GM12878 (cell line): ENCODE data around the gene DAB2IP. TPM values are rescaled to one million over a fixed set of nuclear protein-coding genes. Genes with fewer than 3 reads are reported as not detected.

Experiments used
- ATAC-seq: fragments of 200-7000 bp; cut with Tn5 transposase; 3 replicates; pipeline ENCODE4 v1.9.1; 2020; ENCODE audit warnings: mild to moderate bottlenecking, moderate library complexity
- BruUV-seq: library from RNA; stranded (reverse); fragments of 400-500 nt; replicated peaks from 2 replicates; lab custom pipeline; 2021; lab: Mats Ljungman, UMichigan
- CTCF ChIA-PET: fragments of 300-600 bp; sonication (Branson Sonifier 250); formaldehyde crosslinking; extraction: SDS; loops from one replicate; lab custom pipeline; 2021; ENCODE audit warnings: inconsistent platforms; lab: Yijun Ruan, JAX
- POLR2A ChIA-PET: fragments of 350-600 bp; formaldehyde crosslinking; extraction: SDS; loops from one replicate; lab custom pipeline; 2021; ENCODE audit warnings: inconsistent platforms; lab: Charles Lee
- RAD21 ChIA-PET: fragments of 300-600 bp; sonication (Branson Sonifier 250); formaldehyde crosslinking; loops from one replicate; lab custom pipeline; 2023; ENCODE audit warnings: antibody characterized with exemption; ENCODE audit not compliant: unreplicated experiment; lab: Charles Lee
- SMC1A ChIA-PET: fragments of 300-600 bp; sonication (Branson Sonifier 250); formaldehyde crosslinking; loops from one replicate; lab custom pipeline; 2023; ENCODE audit not compliant: unreplicated experiment, uncharacterized antibody; lab: Charles Lee
- DNase-seq: peaks from one replicate; pipeline ENCODE4 v3.0.0-alpha.2; 2011; ENCODE audit warnings: low read depth, low spot score
- FAIRE-seq: peaks from 3 replicates; lab custom pipeline; 2011; peaks lifted over from hg19 to GRCh38; lab: Jason Lieb, UNC
- H2AFZ ChIP-seq: 2 replicates; pipeline ENCODE4 v1.6.0; 2011; ENCODE audit warnings: low read depth, low read length, control low read depth; ENCODE audit not compliant: control insufficient read depth
- H3K27ac ChIP-seq: 2 replicates; pipeline ENCODE4 v1.5.1; 2011; ENCODE audit warnings: control low read depth; ENCODE audit not compliant: control insufficient read depth, insufficient read depth
- H3K27me3 ChIP-seq, 2 experiments: replicated peaks in 1 of 2; 2 replicates each; pipeline versions ENCODE4 v1.6.0 to v1.6.1; 2011; ENCODE audit warnings: low read length in 1 of 2; ENCODE audit not compliant: control insufficient read depth in 2 of 2, insufficient read depth in 2 of 2
- H3K36me3 ChIP-seq, 2 experiments: 2 replicates each; pipeline ENCODE4 v1.5.1; 2011; ENCODE audit warnings: low read length in 1 of 2; ENCODE audit not compliant: control insufficient read depth in 2 of 2, insufficient read depth in 2 of 2
- H3K4me1 ChIP-seq: 2 replicates; pipeline ENCODE4 v1.6.1; 2011; ENCODE audit warnings: mild to moderate bottlenecking, low read length, moderate library complexity, mixed read lengths; ENCODE audit not compliant: control insufficient read depth, insufficient read depth
- H3K4me2 ChIP-seq: 2 replicates; pipeline ENCODE4 v1.6.0; 2011; ENCODE audit warnings: control low read depth; ENCODE audit not compliant: control insufficient read depth, insufficient read depth
- H3K4me3 ChIP-seq: fragments of 200-600 bp; sonication (generic); 2 replicates; pipeline ENCODE4 v1.5.1; 2016
- H3K79me2 ChIP-seq: 2 replicates; pipeline ENCODE4 v1.6.0; 2011; ENCODE audit warnings: low read length; ENCODE audit not compliant: control insufficient read depth, insufficient read depth
- H3K9ac ChIP-seq: 2 replicates; pipeline ENCODE4 v1.8.0; 2011; ENCODE audit warnings: low read length, control low read depth, mixed read lengths; ENCODE audit not compliant: control insufficient read depth, insufficient read depth
- H3K9me3 ChIP-seq: replicated peaks from 3 replicates; pipeline ENCODE4 v1.5.1; 2011; ENCODE audit warnings: mild to moderate bottlenecking, low read length; ENCODE audit not compliant: control insufficient read depth, insufficient read depth
- H4K20me1 ChIP-seq: 2 replicates; pipeline ENCODE4 v1.6.0; 2011; ENCODE audit not compliant: control insufficient read depth, insufficient read depth
- EP300 ChIP-seq, 2 experiments: fragments of 150-350 bp in 1 of 2; IDR thresholded peaks; 2 replicates each; pipeline ENCODE4 v1.6.1; 2011 to 2012; ENCODE audit warnings: low read depth in 2 of 2, low read length in 2 of 2, borderline replicate concordance in 1 of 2, improper control_type of control experiment in 1 of 2, inconsistent platforms in 1 of 2; ENCODE audit not compliant: control insufficient read depth in 1 of 2
- MEF2B ChIP-seq: fragments of 450-650 bp; IDR thresholded peaks from 2 replicates; pipeline ENCODE4 v1.6.1; 2018; ENCODE audit warnings: mild to moderate bottlenecking, moderate library complexity; ENCODE audit not compliant: partially characterized antibody, poor library complexity, severe bottlenecking
- NRF1 ChIP-seq: conservative IDR thresholded peaks from 2 replicates; pipeline ENCODE4 v1.6.1; 2011; ENCODE audit warnings: mild to moderate bottlenecking, low read depth, low read length, improper control_type of control experiment
- SUZ12 ChIP-seq: fragments of 200-600 bp; sonication (generic); IDR thresholded peaks from one replicate; pipeline ENCODE4 v1.6.1; 2018; ENCODE audit warnings: antibody characterized with exemption, mild to moderate bottlenecking; ENCODE audit not compliant: unreplicated experiment
- ZNF217 ChIP-seq: fragments of 450-650 bp; IDR thresholded peaks from 2 replicates; pipeline ENCODE4 v1.6.1; 2017; ENCODE audit warnings: antibody characterized with exemption, mild to moderate bottlenecking
- WGBS: methylation state at CpG from one replicate; pipeline ENCODE4 v1.1.6; 2016; ENCODE audit warnings: low lambda C conversion rate; ENCODE audit not compliant: insufficient replicate concordance, insufficient coverage; ENCODE audit errors: missing lambda C conversion rate; 5-methylcytosine and 5-hydroxymethylcytosine counted together
- in situ Hi-C: fragments of 300-500 bp; cut with MboI; formaldehyde crosslinking; loops from 9 replicates; pipeline ENCODE4 v1.14.3; 2018; ENCODE audit warnings: mixed read lengths
- intact Hi-C: fragments of 100-400 bp; cut with micrococcal nuclease; formaldehyde crosslinking; loops from one replicate; pipeline ENCODE4 v1.14.2; 2022; ENCODE audit not compliant: unreplicated experiment
- polyA plus RNA-seq, 11 experiments: library from polyadenylated mRNA; depleted of rRNA in 4 of 11; unstranded in 6 of 11; stranded (reverse) in 5 of 11; fragments of >200 nt; fragmentation: Nextera tagmentation in 4 of 11; fragmentation: Illumina TruSeq in 1 of 11; extraction: Ambion mirVana in 4 of 11; extraction: Trizol in 1 of 11; gene quantifications; 1 replicate in 1 of 11; 2 replicates in 10 of 11; pipeline versions ENCODE4 v1.2.1 to v1.2.3, GENCODE V29; 2011 to 2016; ENCODE audit warnings: inconsistent platforms in 2 of 11, missing spikeins in 2 of 11, low read depth in 1 of 11
- total RNA-seq, 4 experiments: library from RNA; depleted of rRNA in 3 of 4; stranded (reverse); fragments of >200 nt in 3 of 4; fragmentation: Illumina TruSeq in 1 of 4; extraction: Trizol in 1 of 4; gene quantifications; 2 replicates each; pipeline versions ENCODE4 v1.2.1 to v1.2.3, GENCODE V29; 2013 to 2021
- TF ChIP-seq, protein P1 (sequence below): fragments of 450-650 bp; IDR thresholded peaks from 2 replicates; pipeline ENCODE4 v1.6.1; 2017; ENCODE audit warnings: mild to moderate bottlenecking, moderate library complexity
- TF ChIP-seq, protein P2 (sequence below): fragments of 450-650 bp; formaldehyde crosslinking; IDR thresholded peaks from 2 replicates; pipeline ENCODE4 v1.4.0; 2022; ENCODE audit warnings: mild to moderate bottlenecking, moderate library complexity
- TF ChIP-seq, protein P3 (sequence below): fragments of 450-650 bp; IDR thresholded peaks from 2 replicates; pipeline ENCODE4 v1.6.1; 2018; ENCODE audit warnings: mild to moderate bottlenecking, low read depth, moderate library complexity; ENCODE audit not compliant: partially characterized antibody

Gene DAB2IP
- total and polyA plus RNA-seq, 10 of the 15 experiments (the other 5 are each of a cell fraction or from before 2014, with no cell fraction given): 0.03 to 0.38 (median 0.14) TPM; not detected in 6

DNA sequence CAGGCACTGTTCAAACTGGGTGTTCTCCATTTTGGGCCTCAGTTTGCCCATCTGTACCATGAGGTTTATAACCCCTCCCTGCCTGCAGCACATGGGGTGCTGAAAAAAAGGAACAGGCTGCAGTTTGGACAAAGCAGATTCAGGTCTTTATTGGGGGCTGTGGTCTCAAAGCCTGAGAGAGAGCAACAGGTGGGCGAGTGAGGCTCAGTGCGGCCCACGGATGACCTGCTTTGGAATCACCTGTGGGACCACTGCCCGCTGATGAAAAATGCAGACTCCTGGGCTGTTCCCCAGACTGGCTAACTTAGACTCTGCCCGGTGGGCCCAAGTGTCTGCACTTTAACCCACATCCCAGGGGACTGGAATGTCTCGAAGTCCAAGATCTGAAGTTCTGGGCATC is 11.8 kb upstream of the DAB2IP start:
- intact Hi-C loops (no loop called here), in situ Hi-C loops (no loop called here)
- no peak overlapping the region for H3K4me2 ChIP-seq
- H3K27me3 ChIP-seq: peaks cover 0 to 4% of the 10 kb centered on the region in 2 experiments; a peak in 1 of 4 replicates
- no peaks in the 10 kb centered on the region for H3K36me3 ChIP-seq
- DNase-seq: no peak
- ChIA-PET RAD21 (no interaction called here), SMC1A (no interaction called here), POLR2A (no interaction called here), CTCF (no interaction called here)
- H3K9me3 ChIP-seq: no peaks in the 10 kb centered on the region
- no peak overlapping the region for H3K27ac ChIP-seq
- no peak for TF ChIP-seq EP300 (IDR thresholded peaks at IDR 0.05; ENCODE audit: borderline replicate concordance in 1 of 2, control insufficient read depth in 1 of 2, low read depth in 2 of 2, low read length in 2 of 2)
- no peak for TF ChIP-seq NRF1
- TF ChIP-seq, protein P1, sequence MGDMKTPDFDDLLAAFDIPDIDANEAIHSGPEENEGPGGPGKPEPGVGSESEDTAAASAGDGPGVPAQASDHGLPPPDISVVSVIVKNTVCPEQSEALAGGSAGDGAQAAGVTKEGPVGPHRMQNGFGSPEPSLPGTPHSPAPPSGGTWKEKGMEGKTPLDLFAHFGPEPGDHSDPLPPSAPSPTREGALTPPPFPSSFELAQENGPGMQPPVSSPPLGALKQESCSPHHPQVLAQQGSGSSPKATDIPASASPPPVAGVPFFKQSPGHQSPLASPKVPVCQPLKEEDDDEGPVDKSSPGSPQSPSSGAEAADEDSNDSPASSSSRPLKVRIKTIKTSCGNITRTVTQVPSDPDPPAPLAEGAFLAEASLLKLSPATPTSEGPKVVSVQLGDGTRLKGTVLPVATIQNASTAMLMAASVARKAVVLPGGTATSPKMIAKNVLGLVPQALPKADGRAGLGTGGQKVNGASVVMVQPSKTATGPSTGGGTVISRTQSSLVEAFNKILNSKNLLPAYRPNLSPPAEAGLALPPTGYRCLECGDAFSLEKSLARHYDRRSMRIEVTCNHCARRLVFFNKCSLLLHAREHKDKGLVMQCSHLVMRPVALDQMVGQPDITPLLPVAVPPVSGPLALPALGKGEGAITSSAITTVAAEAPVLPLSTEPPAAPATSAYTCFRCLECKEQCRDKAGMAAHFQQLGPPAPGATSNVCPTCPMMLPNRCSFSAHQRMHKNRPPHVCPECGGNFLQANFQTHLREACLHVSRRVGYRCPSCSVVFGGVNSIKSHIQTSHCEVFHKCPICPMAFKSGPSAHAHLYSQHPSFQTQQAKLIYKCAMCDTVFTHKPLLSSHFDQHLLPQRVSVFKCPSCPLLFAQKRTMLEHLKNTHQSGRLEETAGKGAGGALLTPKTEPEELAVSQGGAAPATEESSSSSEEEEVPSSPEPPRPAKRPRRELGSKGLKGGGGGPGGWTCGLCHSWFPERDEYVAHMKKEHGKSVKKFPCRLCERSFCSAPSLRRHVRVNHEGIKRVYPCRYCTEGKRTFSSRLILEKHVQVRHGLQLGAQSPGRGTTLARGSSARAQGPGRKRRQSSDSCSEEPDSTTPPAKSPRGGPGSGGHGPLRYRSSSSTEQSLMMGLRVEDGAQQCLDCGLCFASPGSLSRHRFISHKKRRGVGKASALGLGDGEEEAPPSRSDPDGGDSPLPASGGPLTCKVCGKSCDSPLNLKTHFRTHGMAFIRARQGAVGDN: no peak
- TF ChIP-seq, protein P2, sequence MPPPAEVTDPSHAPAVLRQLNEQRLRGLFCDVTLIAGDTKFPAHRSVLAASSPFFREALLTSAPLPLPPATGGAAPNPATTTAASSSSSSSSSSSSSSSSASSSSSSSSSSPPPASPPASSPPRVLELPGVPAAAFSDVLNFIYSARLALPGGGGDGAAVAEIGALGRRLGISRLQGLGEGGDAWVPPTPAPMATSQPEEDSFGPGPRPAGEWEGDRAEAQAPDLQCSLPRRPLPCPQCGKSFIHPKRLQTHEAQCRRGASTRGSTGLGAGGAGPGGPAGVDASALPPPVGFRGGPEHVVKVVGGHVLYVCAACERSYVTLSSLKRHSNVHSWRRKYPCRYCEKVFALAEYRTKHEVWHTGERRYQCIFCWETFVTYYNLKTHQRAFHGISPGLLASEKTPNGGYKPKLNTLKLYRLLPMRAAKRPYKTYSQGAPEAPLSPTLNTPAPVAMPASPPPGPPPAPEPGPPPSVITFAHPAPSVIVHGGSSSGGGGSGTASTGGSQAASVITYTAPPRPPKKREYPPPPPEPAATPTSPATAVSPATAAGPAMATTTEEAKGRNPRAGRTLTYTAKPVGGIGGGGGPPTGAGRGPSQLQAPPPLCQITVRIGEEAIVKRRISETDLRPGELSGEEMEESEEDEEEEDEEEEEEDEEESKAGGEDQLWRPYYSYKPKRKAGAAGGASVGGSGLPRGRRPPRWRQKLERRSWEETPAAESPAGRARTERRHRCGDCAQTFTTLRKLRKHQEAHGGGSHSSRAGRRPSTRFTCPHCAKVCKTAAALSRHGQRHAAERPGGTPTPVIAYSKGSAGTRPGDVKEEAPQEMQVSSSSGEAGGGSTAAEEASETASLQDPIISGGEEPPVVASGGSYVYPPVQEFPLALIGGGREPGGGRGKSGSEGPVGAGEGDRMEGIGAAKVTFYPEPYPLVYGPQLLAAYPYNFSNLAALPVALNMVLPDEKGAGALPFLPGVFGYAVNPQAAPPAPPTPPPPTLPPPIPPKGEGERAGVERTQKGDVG (CRISPR knock-in tag): no peak
- TF ChIP-seq, protein P3, sequence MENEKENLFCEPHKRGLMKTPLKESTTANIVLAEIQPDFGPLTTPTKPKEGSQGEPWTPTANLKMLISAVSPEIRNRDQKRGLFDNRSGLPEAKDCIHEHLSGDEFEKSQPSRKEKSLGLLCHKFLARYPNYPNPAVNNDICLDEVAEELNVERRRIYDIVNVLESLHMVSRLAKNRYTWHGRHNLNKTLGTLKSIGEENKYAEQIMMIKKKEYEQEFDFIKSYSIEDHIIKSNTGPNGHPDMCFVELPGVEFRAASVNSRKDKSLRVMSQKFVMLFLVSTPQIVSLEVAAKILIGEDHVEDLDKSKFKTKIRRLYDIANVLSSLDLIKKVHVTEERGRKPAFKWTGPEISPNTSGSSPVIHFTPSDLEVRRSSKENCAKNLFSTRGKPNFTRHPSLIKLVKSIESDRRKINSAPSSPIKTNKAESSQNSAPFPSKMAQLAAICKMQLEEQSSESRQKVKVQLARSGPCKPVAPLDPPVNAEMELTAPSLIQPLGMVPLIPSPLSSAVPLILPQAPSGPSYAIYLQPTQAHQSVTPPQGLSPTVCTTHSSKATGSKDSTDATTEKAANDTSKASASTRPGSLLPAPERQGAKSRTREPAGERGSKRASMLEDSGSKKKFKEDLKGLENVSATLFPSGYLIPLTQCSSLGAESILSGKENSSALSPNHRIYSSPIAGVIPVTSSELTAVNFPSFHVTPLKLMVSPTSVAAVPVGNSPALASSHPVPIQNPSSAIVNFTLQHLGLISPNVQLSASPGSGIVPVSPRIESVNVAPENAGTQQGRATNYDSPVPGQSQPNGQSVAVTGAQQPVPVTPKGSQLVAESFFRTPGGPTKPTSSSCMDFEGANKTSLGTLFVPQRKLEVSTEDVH: no peak
- no peak for TF ChIP-seq SUZ12
- no peak for TF ChIP-seq MEF2B
- no peak for TF ChIP-seq ZNF217
- H4K20me1 ChIP-seq: no peaks in the 10 kb centered on the region
- FAIRE-seq: no peak
- H3K9ac ChIP-seq: no peak overlapping the region
- ATAC-seq: no peak
- H3K79me2 ChIP-seq: no peaks in the 10 kb centered on the region
- no peak overlapping the region for H3K4me3 ChIP-seq
- WGBS: 24% methylated on average over 6 of the region's 6 CpGs
- H3K4me1 ChIP-seq: peaks cover 4% of the 10 kb centered on the region
- BruUV-seq: no TSS peak
- no peak overlapping the region for H2AFZ ChIP-seq
